ENCODE measurements around the gene TGM5. TPM values are rescaled to one million over a fixed set of nuclear protein-coding genes. Genes with fewer than 3 reads are reported as not detected.
A peak's percentile ranks its signal among the peaks of the same experiment; 100 is the strongest.

The TGM5 gene
- polyA plus RNA-seq, 2 of the 4 experiments (the other 2 are of a cell fraction), result not detected

DNA sequence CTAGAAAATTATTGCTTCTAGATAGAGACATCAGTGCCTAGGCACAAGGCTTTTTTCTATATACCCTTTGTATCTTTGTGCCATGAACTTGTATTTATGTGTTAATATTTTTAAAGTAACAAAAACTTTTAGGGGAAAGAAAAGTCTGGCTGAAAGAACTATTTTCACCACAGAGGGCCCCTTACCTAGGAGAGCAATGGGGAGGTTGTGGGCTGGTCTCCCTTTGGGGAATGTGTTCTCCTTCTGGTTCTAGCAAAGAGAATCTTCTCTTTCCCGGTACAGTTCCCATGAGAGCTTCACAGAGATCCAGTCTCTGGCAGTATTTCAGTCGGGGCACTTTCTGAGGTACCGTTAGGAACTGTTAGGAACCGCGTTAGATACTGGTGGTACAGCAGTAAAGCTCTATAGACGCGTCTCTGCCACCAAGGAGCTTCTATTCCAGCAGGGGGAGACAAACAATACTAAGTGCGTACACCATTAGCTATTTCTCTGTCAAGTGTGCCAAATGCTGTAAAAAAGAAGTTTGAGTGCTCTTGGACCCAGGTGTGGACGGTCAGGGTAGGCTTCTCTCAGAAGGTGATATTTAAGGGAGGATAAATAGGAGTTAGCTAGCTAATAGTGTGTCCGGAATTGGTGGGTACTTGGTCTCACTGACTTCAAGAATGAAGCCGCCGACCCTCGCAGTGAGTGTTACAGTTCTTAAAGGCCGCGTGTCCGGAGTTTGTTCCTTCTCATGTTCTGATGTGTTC, 41.4 kb downstream of the TGM5 start:
- Histone ChIP-seq H3K4me1 (no peaks in the 10 kb centered on the region), H3K4me3 (no peak overlapping the region), H3K9me3 (no peaks in the 10 kb centered on the region), H3K27ac (no peak overlapping the region), H3K4me2 (0 out of 3 replicates have a peak overlapping the region, but pooled peaks have one; percentile 30)
- ChIA-PET POLR2A (interaction anchor here (1.0 kb wide), 1 partner anchor 60 kb away, joined by 6 read pairs; no protein-coding TSS in a partner anchor), CTCF (interaction anchor here (0.6 to 8.4 kb wide), 35 partner anchors 9 to 557 kb away, joined by 3 to 114 read pairs (median 5); partner anchors contain the start of genes CCNDBP1, TGM5 and TGM7)
- FAIRE-seq (no peak), ATAC-seq (peak; percentile 98 to 100), DNase-seq (ENCODE audit: low read depth in 1 of 2, low spot score in 1 of 2) (peak; percentile 42 to 52)
- TF ChIP-seq SREBF2 (IDR thresholded peaks at IDR 0.05), result no peak
- peak; percentile 56 for TF ChIP-seq CTCF (IDR thresholded peaks at IDR 0.05)
- no peak for TF ChIP-seq FOXS1 (CRISPR knock-in tag; IDR thresholded peaks at IDR 0.05)
- TF ChIP-seq SMC3 (IDR thresholded peaks at IDR 0.05), result peak; percentile 64
- peak; percentile 56 to 65 for TF ChIP-seq RAD21 (conservative IDR thresholded peaks at IDR 0.05 in 1 of 2, IDR thresholded peaks at IDR 0.05 in 1 of 2)
- 44% methylated on average over 16 of the region's 16 CpGs for WGBS (ENCODE audit: missing lambda C conversion rate)

- Histone ChIP-seq H3K4me1 (no peaks in the 10 kb centered on the region), H3K4me2 (no peak overlapping the region), H3K9me3 (no peaks in the 10 kb centered on the region), H3K4me3 (no peak overlapping the region), H3K27ac (no peak overlapping the region)
- POLR2A ChIA-PET, result no interaction called here
- CTCF ChIA-PET, result interaction anchor here (1.8 kb wide), 1 partner anchor 64 kb away, joined by 8 read pairs; no protein-coding TSS in a partner anchor
- TF ChIP-seq JUN (IDR thresholded peaks at IDR 0.05) (no peak), CBX2 (IDR thresholded peaks at IDR 0.05; ENCODE audit: borderline replicate concordance, low read depth) (no peak), ZSCAN20 (CRISPR knock-in tag; IDR thresholded peaks at IDR 0.05) (no peak), E2F6 (IDR thresholded peaks at IDR 0.05; ENCODE audit: borderline replicate concordance, low read depth) (no peak), MAZ (IDR thresholded peaks at IDR 0.05; ENCODE audit: borderline replicate concordance, low read depth, low read length) (no peak), EHF (CRISPR knock-in tag; IDR thresholded peaks at IDR 0.05) (no peak), CTCF (IDR thresholded peaks at IDR 0.05) (no peak), FOXS1 (CRISPR knock-in tag; IDR thresholded peaks at IDR 0.05) (no peak), ESRRA (IDR thresholded peaks at IDR 0.05; ENCODE audit: borderline replicate concordance, low read length) (no peak), KDM1A (IDR thresholded peaks at IDR 0.05; ENCODE audit: low read depth) (no peak), BCL3 (IDR thresholded peaks at IDR 0.05) (no peak), MAFK (IDR thresholded peaks at IDR 0.05; ENCODE audit: partially characterized antibody) (no peak), NPAS2 (CRISPR knock-in tag; IDR thresholded peaks at IDR 0.05; ENCODE audit: borderline replicate concordance) (no peak), FOSL2 (IDR thresholded peaks at IDR 0.05) (no peak), FOSL2 (CRISPR knock-in tag; IDR thresholded peaks at IDR 0.05) (no peak), CHD2 (IDR thresholded peaks at IDR 0.05; ENCODE audit: low read length, partially characterized antibody) (no peak), POLR2A (IDR thresholded peaks at IDR 0.05; ENCODE audit: low read length) (no peak), MAX (IDR thresholded peaks at IDR 0.05) (no peak), RNF2 (IDR thresholded peaks at IDR 0.05; ENCODE audit: borderline replicate concordance, low read depth) (no peak)
- 62% methylated on average over 1 of the region's 1 CpG for WGBS (ENCODE audit: missing lambda C conversion rate)
- no peak for DNase-seq (ENCODE audit: low read depth in 1 of 2, low spot score in 1 of 2)
- FAIRE-seq, result no peak
- no peak for ATAC-seq
These were observed 45.3 kb downstream of the TGM5 start for GRCh38 chr15:43221422-43221821.

All from A549 (cell line).